HCT116 (cell line): ENCODE measurements around the gene FAM117A. TPM values are rescaled to one million over a fixed set of nuclear protein-coding genes. Genes with fewer than 3 reads are reported as not detected.

Experiments
- ATAC-seq: fragments of 200-7000 bp; cut with Tn5 transposase; 2 replicates; pipeline ENCODE4 v1.9.1; 2020; ENCODE audit warnings: mild to moderate bottlenecking, moderate library complexity
- BruUV-seq: library from RNA; stranded (reverse); fragments of 400-500 nt; replicated peaks from 2 replicates; lab custom pipeline; 2021; lab: Mats Ljungman, UMichigan
- CTCF ChIA-PET: fragments of 300-600 bp; sonication (Branson Sonifier 250); formaldehyde crosslinking; loops from one replicate; lab custom pipeline; 2021; ENCODE audit warnings: antibody characterized with exemption; lab: Charles Lee
- POLR2A ChIA-PET: fragments of 300-600, 350-600 bp; sonication (Branson Sonifier 250); formaldehyde crosslinking; loops from one replicate; lab custom pipeline; 2021; ENCODE audit warnings: antibody characterized with exemption; lab: Charles Lee
- RAD21 ChIA-PET, 2 experiments: fragments of 300-600 bp; sonication (Branson Sonifier 250); formaldehyde crosslinking; loops; one replicate each; lab custom pipeline; 2023; ENCODE audit warnings: low total read pairs in 2 of 2; ENCODE audit not compliant: uncharacterized antibody in 2 of 2, unreplicated experiment in 2 of 2, low non-redundant PET in 1 of 2; lab: Charles Lee
- DNase-seq: peaks from one replicate; pipeline ENCODE4 v3.0.0-alpha.2; 2010; ENCODE audit warnings: low read depth, low spot score
- H2AFZ ChIP-seq: fragments of 200-600 bp; shearing (Covaris generic), sonication (generic); 2 replicates; pipeline ENCODE4 v1.6.1; 2017; ENCODE audit warnings: low read depth, mixed run types, mixed read lengths, antibody characterized with exemption, low read length; ENCODE audit not compliant: poor library complexity, severe bottlenecking
- H3K27ac ChIP-seq: 2 replicates; pipeline ENCODE4 v1.5.1; 2012; ENCODE audit warnings: low read depth, low read length
- H3K27me3 ChIP-seq: fragments of 200-600 bp; sonication (generic); 2 replicates; pipeline ENCODE4 v1.6.1; 2016; ENCODE audit warnings: mixed run types, low read length, mixed read lengths; ENCODE audit not compliant: insufficient read depth
- H3K36me3 ChIP-seq, 2 experiments: fragments of 200-500 bp in 1 of 2; fragments of 200-600 bp in 1 of 2; sonication (Bioruptor generic) in 1 of 2; sonication (generic) in 1 of 2; 2 replicates each; pipeline versions ENCODE4 v1.5.1 to v1.6.1; 2014 to 2016; ENCODE audit warnings: low read length in 2 of 2, inconsistent platforms in 1 of 2, mixed read lengths in 1 of 2, mixed run types in 1 of 2; ENCODE audit not compliant: insufficient read depth in 2 of 2, control insufficient read depth in 1 of 2
- H3K4me1 ChIP-seq, 2 experiments: fragments of 200-600 bp in 1 of 2; sonication (generic) in 1 of 2; 2 replicates each; pipeline versions ENCODE4 v1.5.1 to v1.6.1; 2012 to 2017; ENCODE audit warnings: low read length in 2 of 2, inconsistent platforms in 1 of 2, mild to moderate bottlenecking in 1 of 2, mixed read lengths in 1 of 2, mixed run types in 1 of 2, moderate library complexity in 1 of 2; ENCODE audit not compliant: insufficient read depth in 2 of 2, control insufficient read depth in 1 of 2
- H3K4me2 ChIP-seq: fragments of 200-600 bp; sonication (generic); 2 replicates; pipeline ENCODE4 v1.6.1; 2017; ENCODE audit warnings: mixed run types, low read length, mixed read lengths
- H3K4me3 ChIP-seq, 2 experiments: fragments of 200-600 bp in 1 of 2; sonication (generic) in 1 of 2; replicated peaks in 1 of 2; 2 replicates each; pipeline ENCODE4 v1.5.1; 2011 to 2016; ENCODE audit warnings: low read length in 2 of 2, control low read depth in 1 of 2, low read depth in 1 of 2, mild to moderate bottlenecking in 1 of 2, mixed read lengths in 1 of 2, mixed run types in 1 of 2
- H3K79me2 ChIP-seq: fragments of 200-600 bp; sonication (generic); 2 replicates; pipeline ENCODE4 v1.6.1; 2017; ENCODE audit warnings: mild to moderate bottlenecking, mixed run types, low read length, moderate library complexity, mixed read lengths; ENCODE audit not compliant: insufficient read depth
- H3K9ac ChIP-seq: fragments of 200-600 bp; sonication (generic); 2 replicates; pipeline ENCODE4 v1.6.1; 2016; ENCODE audit warnings: low read length, mixed read lengths
- H3K9me2 ChIP-seq: fragments of 200-600 bp; sonication (generic), shearing (Covaris generic); 2 replicates; pipeline ENCODE4 v1.6.1; 2017; ENCODE audit warnings: mixed run types, mild to moderate bottlenecking, moderate library complexity; ENCODE audit not compliant: insufficient read depth
- H3K9me3 ChIP-seq, 2 experiments: fragments of 200-500 bp in 1 of 2; fragments of 200-600 bp in 1 of 2; sonication (Bioruptor generic) in 1 of 2; sonication (generic) in 1 of 2; 2 replicates each; pipeline ENCODE4 v1.6.1; 2014 to 2017; ENCODE audit warnings: low read length in 2 of 2, mixed read lengths in 2 of 2, inconsistent platforms in 1 of 2, low read depth in 1 of 2, mild to moderate bottlenecking in 1 of 2, mixed run types in 1 of 2, moderate library complexity in 1 of 2; ENCODE audit not compliant: control insufficient read depth in 1 of 2, insufficient read depth in 1 of 2
- H4K20me1 ChIP-seq: fragments of 200-600 bp; sonication (generic), shearing (Covaris generic); 2 replicates; pipeline ENCODE4 v1.6.1; 2017; ENCODE audit warnings: mixed run types, mild to moderate bottlenecking, moderate library complexity; ENCODE audit not compliant: insufficient read depth
- CBX3 ChIP-seq: IDR thresholded peaks from 2 replicates; pipeline ENCODE4 v1.6.1; 2012; ENCODE audit warnings: low read depth
- CEBPB ChIP-seq: IDR thresholded peaks from 2 replicates; pipeline ENCODE4 v1.6.1; 2012; ENCODE audit warnings: low read depth
- ELF1 ChIP-seq: IDR thresholded peaks from 2 replicates; pipeline ENCODE4 v1.6.1; 2012; ENCODE audit warnings: low read depth, borderline replicate concordance
- EZH2 ChIP-seq: fragments of 200-600 bp; sonication (generic); IDR thresholded peaks from 2 replicates; pipeline ENCODE4 v1.6.1; 2017; ENCODE audit warnings: antibody characterized with exemption, mixed run types
- EZH2phosphoT487 ChIP-seq: fragments of 200-600 bp; IDR thresholded peaks from 2 replicates; pipeline ENCODE4 v1.6.1; 2018; ENCODE audit warnings: antibody characterized with exemption, borderline replicate concordance
- FOSL1 ChIP-seq: IDR thresholded peaks from 2 replicates; pipeline ENCODE4 v1.6.1; 2012; ENCODE audit warnings: low read depth
- JUND ChIP-seq: IDR thresholded peaks from 2 replicates; pipeline ENCODE4 v1.6.1; 2012
- POLR2AphosphoS5 ChIP-seq: IDR thresholded peaks from 2 replicates; pipeline ENCODE4 v1.6.1; 2011; ENCODE audit warnings: mild to moderate bottlenecking, low read depth, low read length, moderate library complexity
- SIN3A ChIP-seq: IDR thresholded peaks from 2 replicates; pipeline ENCODE4 v1.6.1; 2012; ENCODE audit warnings: low read depth
- SP1 ChIP-seq: IDR thresholded peaks from 2 replicates; pipeline ENCODE4 v1.6.1; 2012; ENCODE audit warnings: low read depth
- TCF7L2 ChIP-seq: IDR thresholded peaks from 2 replicates; pipeline ENCODE4 v1.7.0; 2011; ENCODE audit warnings: borderline replicate concordance, inconsistent platforms; ENCODE audit not compliant: insufficient read depth, insufficient read length; ENCODE audit errors: extremely low read depth
- YY1 ChIP-seq: IDR thresholded peaks from 2 replicates; pipeline ENCODE4 v1.6.1; 2011; ENCODE audit warnings: low read length, low read depth, moderate library complexity, mild to moderate bottlenecking; ENCODE audit not compliant: insufficient replicate concordance; ENCODE audit errors: extremely low read depth
- ZFX ChIP-seq: fragments of 450-650 bp; IDR thresholded peaks from 2 replicates; pipeline ENCODE4 v1.6.1; 2017
- ZNF274 ChIP-seq: fragments of 200-500 bp; sonication (Bioruptor generic); IDR thresholded peaks from 2 replicates; pipeline ENCODE4 v1.6.1; 2014; ENCODE audit warnings: mild to moderate bottlenecking, low read depth, low read length, inconsistent platforms
- intact Hi-C: fragments of 100-400 bp; cut with micrococcal nuclease; formaldehyde crosslinking; loops from 2 replicates; pipeline ENCODE4 v1.10.0; 2022
- total RNA-seq: library from RNA; stranded (reverse); gene quantifications from one replicate; pipeline ENCODE4 v1.2.1, GENCODE V29; 2021; ENCODE audit not compliant: unreplicated experiment
- TF ChIP-seq, protein P1 (sequence below): IDR thresholded peaks from 2 replicates; pipeline ENCODE4 v1.6.1; 2012
- TF ChIP-seq, protein P2 (sequence below): IDR thresholded peaks from 2 replicates; pipeline ENCODE4 v1.6.1; 2011; ENCODE audit warnings: mild to moderate bottlenecking, low read length, moderate library complexity; ENCODE audit not compliant: insufficient replicate concordance; ENCODE audit errors: extremely low read depth
- TF ChIP-seq, protein P3 (sequence below): IDR thresholded peaks from 2 replicates; pipeline ENCODE4 v1.6.1; 2012; ENCODE audit warnings: low read depth

FAM117A gene
- total RNA-seq, 1 experiment from 2014 or later, result 12.8 TPM

DNA sequence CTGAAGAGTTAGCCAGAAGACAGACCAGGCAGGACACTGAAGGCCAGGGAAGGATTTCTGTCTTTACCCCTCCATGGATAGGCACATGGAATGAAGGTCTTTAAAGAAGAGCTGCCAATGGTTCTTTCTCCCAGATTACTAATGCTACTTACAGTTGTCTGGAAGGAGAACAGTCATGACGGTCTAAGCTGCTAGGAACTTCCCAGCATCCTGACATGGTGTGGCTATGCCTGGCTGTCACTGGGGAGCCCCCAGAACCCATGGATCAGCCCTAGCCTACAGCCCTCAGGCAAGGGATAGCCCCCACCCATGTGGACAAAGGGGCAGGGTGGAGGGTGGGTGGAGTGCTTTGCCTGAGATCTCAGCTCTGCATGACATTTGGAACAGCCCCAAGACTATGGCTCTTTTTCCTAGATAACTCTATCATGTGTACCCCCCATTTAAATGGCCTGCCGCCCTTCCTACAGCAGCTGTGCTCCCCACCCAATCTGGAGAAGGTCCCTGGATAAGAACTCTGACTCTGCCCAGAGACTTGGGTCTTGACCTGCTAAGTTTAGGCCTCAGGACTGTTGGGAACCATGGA is 15.3 kb upstream of the FAM117A start (continued):
- TF ChIP-seq EZH2phosphoT487 (no peak), SIN3A (no peak), CBX3 (no peak), ZNF274 (no peak), JUND (no peak), SP1 (no peak), ZFX (no peak), CEBPB (no peak), POLR2AphosphoS5 (no peak)
- TF ChIP-seq, protein P1, sequence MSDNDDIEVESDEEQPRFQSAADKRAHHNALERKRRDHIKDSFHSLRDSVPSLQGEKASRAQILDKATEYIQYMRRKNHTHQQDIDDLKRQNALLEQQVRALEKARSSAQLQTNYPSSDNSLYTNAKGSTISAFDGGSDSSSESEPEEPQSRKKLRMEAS, result no peak

DNA sequence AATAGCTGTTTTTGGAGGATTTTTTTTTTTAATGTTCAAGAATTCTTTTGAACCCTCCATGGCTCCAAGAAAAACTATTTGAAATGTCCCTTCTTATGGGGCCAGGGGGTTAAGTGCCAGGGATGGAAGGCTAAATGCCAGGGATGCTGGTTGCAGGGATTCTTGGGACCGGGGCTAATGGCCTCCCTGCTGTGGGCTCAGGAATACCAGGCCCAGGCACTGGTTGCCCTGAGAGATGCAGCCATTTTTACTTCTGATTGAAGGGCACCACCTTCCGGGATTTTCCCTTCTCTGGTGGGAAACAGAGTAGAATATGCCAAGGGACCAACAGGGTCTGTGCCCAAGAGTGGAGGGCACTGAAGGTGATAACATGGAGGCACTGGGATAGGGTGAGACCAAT is 13.6 kb upstream of the FAM117A start:
- ChIA-PET POLR2A (interaction anchor here (1.0 kb wide), 1 partner anchor 13 kb away, joined by 7 read pairs; the partner anchor contains the start of gene FAM117A), RAD21 (no interaction called here), CTCF (interaction anchor here (0.9 to 1.3 kb wide), 2 partner anchors 26 to 69 kb away, joined by 3 read pairs; no protein-coding TSS in a partner anchor)
- Histone ChIP-seq H3K27me3 (no peaks in the 10 kb centered on the region), H3K4me3 (no peak overlapping the region), H3K79me2 (no peaks in the 10 kb centered on the region), H3K9ac (no peak overlapping the region), H3K9me2 (no peaks in the 10 kb centered on the region), H3K36me3 (no peaks in the 10 kb centered on the region), H3K9me3 (no peaks in the 10 kb centered on the region), H3K4me1 (no peaks in the 10 kb centered on the region), H3K27ac (no peak overlapping the region), H4K20me1 (no peaks in the 10 kb centered on the region), H2AFZ (no peak overlapping the region), H3K4me2 (no peak overlapping the region)
- DNase-seq (no peak), ATAC-seq (no peak)
- BruUV-seq, result no TSS peak
- intact Hi-C loops, result no loop called here
- no peak for TF ChIP-seq EZH2
- no peak for TF ChIP-seq FOSL1
- TF ChIP-seq TCF7L2, result no peak
- TF ChIP-seq ZFX, result no peak
- no peak for TF ChIP-seq YY1
- TF ChIP-seq ZNF274, result no peak
- TF ChIP-seq SIN3A, result no peak
- TF ChIP-seq ELF1, result no peak
- TF ChIP-seq, protein P2, sequence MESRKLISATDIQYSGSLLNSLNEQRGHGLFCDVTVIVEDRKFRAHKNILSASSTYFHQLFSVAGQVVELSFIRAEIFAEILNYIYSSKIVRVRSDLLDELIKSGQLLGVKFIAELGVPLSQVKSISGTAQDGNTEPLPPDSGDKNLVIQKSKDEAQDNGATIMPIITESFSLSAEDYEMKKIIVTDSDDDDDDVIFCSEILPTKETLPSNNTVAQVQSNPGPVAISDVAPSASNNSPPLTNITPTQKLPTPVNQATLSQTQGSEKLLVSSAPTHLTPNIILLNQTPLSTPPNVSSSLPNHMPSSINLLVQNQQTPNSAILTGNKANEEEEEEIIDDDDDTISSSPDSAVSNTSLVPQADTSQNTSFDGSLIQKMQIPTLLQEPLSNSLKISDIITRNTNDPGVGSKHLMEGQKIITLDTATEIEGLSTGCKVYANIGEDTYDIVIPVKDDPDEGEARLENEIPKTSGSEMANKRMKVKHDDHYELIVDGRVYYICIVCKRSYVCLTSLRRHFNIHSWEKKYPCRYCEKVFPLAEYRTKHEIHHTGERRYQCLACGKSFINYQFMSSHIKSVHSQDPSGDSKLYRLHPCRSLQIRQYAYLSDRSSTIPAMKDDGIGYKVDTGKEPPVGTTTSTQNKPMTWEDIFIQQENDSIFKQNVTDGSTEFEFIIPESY, result no peak
- no peak for TF ChIP-seq CEBPB
- TF ChIP-seq, protein P3, sequence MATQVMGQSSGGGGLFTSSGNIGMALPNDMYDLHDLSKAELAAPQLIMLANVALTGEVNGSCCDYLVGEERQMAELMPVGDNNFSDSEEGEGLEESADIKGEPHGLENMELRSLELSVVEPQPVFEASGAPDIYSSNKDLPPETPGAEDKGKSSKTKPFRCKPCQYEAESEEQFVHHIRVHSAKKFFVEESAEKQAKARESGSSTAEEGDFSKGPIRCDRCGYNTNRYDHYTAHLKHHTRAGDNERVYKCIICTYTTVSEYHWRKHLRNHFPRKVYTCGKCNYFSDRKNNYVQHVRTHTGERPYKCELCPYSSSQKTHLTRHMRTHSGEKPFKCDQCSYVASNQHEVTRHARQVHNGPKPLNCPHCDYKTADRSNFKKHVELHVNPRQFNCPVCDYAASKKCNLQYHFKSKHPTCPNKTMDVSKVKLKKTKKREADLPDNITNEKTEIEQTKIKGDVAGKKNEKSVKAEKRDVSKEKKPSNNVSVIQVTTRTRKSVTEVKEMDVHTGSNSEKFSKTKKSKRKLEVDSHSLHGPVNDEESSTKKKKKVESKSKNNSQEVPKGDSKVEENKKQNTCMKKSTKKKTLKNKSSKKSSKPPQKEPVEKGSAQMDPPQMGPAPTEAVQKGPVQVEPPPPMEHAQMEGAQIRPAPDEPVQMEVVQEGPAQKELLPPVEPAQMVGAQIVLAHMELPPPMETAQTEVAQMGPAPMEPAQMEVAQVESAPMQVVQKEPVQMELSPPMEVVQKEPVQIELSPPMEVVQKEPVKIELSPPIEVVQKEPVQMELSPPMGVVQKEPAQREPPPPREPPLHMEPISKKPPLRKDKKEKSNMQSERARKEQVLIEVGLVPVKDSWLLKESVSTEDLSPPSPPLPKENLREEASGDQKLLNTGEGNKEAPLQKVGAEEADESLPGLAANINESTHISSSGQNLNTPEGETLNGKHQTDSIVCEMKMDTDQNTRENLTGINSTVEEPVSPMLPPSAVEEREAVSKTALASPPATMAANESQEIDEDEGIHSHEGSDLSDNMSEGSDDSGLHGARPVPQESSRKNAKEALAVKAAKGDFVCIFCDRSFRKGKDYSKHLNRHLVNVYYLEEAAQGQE, result no peak
- TF ChIP-seq SP1, result no peak
